ENCODE data around the gene SLC29A1. TPM values are rescaled to one million over a fixed set of nuclear protein-coding genes. Genes with fewer than 3 reads are reported as not detected.
"Not testable (repeated sequence)": the region's sequence is repeated elsewhere in the genome, so short reads cannot be mapped to it uniquely, and the experiment has no call there.

The SLC29A1 gene
- total RNA-seq, result 5.5 TPM

DNA sequence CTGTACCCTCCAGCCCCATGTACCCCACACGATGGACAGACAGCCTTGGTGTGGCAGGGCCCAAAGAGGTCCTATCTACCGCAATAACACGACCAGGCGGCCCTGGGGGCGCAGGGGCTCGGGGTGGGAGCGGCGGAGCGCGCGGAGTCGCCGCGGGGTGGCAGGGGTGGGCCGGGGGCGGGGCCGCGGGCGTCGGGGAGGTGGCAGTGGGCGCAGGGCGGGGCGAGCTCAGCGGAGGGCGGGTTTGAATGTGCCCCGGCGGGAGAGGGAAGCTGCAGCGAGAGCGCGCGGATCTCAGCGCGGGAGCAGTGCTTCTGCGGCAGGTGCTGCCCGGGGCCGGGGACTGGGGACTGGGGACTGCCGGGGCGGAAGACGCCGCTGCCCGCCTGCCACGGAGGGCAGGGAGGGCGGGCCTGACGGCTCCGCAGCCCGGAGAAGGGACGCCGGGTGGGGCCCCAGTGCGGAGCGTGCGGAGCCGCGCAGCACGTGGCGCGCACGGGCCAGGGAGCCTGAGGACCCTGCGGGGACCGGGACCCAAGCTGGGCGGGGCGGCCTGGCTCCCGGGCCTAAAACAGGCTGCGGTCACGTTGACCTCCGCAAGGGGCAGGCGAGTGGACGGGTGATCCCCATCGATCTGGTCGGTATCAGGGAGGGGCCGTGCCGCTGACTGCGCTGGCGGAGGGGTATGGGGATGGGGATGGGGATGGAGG is at the start of gene SLC29A1:
Gene SLC29A1 (plus strand): TSS at position 277 of the 710 bp plus-strand sequence. CDS start 3,719 bp downstream, outside the sequence.
- DNase-seq, result peak; percentile 43

DNA sequence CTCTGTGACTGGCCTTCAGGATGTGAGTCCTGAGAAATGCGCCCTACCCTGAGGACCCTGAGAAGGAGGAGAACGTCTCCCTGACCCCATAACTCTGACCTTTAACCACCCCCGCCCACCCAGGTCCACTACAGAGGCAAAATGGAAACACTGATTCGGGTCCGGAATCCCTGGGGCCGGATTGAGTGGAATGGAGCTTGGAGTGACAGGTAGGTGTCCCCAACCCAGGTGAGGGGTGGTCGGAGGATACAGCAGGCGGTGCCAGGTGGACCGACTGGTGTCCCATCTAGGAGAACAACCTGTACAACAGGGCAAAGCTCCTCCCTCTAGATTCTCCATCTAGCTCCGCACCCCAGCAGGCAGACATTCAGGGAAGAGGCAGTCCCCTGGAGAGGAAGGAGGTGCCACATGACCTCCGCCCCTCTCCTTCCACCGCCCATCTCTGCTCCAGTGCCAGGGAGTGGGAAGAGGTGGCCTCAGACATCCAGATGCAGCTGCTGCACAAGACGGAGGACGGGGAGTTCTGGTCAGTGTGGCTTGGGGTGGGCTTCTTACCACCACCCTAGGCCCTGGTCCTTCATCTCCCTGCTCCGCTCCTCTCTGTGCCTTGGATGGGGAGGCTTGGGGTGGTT is 47.1 kb upstream of the SLC29A1 start:
- DNase-seq, result no peak

DNA sequence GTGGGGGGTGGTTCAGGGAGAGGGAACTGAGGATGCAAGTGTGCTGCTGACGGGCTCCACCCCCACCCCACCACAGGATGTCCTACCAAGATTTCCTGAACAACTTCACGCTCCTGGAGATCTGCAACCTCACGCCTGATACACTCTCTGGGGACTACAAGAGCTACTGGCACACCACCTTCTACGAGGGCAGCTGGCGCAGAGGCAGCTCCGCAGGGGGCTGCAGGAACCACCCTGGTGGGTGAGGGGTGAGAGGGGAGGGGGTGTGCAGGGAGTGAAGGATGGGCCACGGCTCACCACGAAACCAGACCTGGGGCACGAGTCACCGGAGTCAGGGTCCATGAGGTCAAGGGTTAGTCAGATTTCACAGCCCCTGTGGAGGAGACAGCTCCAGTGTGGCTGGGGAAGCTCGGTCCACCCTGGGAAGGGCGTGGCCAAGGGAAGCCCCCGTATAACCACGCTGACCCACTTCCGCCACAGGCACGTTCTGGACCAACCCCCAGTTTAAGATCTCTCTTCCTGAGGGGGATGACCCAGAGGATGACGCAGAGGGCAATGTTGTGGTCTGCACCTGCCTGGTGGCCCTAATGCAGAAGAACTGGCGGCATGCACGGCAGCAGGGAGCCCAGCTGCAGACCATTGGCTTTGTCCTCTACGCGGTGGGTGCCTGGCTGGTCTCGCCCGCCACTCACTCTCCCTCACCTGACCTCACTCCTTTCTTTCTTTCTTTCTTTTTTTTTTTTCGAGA is 46.5 kb upstream of the SLC29A1 start:
- DNase-seq, result no peak

DNA sequence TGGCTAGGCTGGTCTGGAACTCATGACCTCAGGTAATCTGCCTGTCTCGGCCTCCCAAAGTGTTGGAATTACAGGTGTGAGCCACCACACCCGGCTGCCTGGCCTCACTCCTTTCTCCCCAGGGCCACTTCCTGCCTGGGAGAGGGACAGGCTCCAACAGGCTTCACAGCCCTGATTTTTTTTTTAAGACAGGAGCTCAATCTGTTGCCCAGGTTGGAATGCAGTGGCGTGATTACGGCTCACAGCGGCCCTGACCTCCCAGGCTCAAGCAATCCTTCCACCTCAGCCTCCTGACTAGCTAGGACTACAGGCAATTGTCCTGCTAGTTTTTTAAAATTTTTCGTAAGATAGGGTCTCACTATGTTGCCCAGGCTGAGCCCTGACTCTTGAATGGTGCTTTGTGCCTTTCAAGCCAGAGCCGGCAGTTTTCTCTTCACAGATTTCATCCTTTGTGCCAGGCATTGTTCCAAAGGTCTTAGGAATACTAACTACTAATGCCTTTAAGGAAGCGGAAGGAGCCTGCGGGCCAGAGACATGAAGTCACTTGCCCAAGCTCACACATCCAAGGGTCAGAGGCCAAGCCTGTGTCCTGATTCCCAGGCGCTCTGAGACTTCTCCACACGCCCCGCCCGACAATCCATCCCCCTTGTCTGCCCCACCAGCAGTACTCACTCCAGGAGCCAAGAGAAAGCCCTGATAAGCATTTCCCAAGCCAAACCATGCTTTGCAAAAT is 45.5 kb upstream of the SLC29A1 start:
- DNase-seq, result no peak

DNA sequence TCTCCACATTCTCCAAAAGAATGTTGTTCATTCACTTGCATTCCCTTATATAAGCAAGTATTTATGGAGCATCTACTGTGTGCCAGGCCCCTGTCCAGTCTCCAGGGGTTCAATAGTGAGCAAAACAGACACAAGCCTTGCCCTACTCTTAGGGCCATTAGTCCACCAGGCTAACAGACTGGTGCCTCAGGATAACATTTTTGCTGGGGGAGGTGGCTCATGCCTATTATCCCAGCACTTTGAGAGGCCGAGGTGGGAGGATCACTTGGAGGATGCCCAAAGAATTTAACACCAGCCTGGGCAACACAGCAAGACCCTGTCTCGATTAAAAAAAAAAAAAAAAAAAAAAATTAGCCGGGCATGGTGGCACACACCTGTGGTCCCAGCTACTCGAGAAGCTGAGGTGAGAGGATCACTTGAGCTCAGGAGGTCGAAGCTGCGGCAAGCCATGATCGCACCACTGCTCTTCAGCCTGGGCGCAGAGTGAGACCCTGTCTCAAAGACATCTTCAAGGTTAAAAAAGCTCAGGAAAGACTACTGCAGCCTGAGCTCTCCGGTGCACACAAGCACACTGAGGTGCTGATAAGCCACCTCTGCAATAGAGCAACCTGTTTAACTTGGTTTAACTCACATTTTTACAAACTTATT is 44.8 kb upstream of the SLC29A1 start:
- no peak for DNase-seq

DNA sequence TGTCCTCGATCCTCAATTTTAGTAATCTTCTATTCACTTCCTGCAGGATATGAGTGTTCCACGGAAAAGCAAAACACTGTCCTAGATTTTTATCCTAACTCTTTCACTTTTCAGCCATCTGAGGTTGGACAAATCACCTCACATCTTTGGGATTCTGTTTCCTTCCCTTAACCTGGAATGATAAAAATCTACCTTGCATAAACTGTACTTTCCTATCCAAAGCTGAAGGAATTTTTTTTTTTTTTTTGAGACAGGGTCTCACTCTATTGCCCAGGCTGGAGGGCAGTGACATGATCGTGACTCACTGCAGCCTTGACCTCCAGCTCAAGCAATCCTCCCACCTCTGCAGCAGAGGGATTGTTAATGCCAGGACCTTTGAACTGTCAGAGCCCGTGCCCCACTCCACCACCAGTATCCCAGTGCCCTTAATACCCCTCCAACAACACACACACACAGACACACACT is 44.3 kb upstream of the SLC29A1 start:
- no peak for DNase-seq

GRCh38 chr6:44179648-44180047 is 43.7 kb upstream of the SLC29A1 start:
- DNase-seq, result no peak

DNA sequence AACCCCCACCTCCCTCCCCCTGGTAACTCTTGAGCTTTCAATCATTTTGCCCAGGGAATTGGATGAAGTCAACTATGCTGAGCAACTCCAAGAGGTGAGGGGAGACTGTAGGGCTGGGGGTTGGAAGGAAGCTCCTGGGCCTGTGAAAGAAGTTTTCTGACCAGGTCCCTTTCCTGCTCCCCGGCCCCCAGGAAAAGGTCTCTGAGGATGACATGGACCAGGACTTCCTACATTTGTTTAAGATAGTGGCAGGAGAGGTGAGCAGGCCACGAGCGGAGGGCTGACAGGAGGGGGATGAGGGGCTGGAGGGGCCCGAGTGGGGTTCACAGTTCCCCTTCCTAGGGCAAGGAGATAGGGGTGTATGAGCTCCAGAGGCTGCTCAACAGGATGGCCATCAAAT is 43.0 kb upstream of the SLC29A1 start:
- DNase-seq, result no peak

DNA sequence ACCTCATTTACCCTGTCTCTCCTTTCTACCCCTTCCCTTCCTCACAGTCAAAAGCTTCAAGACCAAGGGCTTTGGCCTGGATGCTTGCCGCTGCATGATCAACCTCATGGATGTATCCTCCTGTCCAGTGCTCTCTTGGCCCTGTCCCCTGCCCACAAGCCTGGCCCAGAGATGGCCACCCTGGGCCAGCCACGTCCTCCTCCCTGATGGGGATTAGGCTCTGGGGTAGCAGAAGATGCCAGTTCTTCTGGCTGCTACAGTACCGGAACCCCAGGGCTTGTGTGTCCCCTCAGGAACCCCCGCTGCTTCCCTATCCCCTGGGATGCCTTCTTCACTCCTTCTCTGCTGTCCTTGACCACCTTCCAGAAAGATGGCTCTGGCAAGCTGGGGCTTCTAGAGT is 42.5 kb upstream of the SLC29A1 start:
- no peak for DNase-seq

DNA sequence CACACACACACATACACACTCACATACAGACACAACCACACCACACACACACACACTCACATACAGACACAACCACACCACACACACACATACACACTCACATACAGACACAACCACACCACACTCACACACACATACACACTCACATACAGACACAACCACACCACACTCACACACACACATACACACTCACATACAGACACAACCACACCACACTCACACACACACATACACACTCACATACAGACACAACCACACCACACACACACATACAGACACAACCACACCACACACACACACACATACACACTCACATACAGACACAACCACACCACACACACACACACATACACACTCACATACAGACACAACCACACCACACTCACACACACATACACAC is 41.6 kb upstream of the SLC29A1 start:
- DNase-seq, result not testable (repeated sequence)

DNA sequence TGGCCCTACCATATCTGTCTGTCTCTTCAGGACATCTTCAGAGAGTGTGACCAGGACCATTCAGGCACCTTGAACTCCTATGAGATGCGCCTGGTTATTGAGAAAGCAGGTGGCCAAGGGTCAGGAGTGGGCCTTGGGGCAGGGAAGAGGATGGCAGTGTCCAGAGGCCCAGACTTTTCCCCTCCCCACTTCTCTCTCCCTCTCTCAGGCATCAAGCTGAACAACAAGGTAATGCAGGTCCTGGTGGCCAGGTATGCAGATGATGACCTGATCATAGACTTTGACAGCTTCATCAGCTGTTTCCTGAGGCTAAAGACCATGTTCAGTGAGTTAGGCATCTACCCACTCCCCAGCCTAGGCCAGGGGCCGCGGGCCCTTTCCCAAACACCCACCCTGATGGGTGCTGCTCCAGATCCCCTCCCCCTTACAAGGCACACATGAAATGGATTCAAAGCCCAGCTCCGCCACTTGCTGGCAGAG is 40.4 kb upstream of the SLC29A1 start:
- DNase-seq, result no peak

- no peak for DNase-seq
These were observed 39.6 kb upstream of the SLC29A1 start for GRCh38 chr6:44183783-44184182.

GRCh38 chr6:44185356-44185755 is 38.0 kb upstream of the SLC29A1 start:
- DNase-seq, result not testable (repeated sequence)

- no peak for DNase-seq
These were observed 37.3 kb upstream of the SLC29A1 start for GRCh38 chr6:44185953-44186634.

DNA sequence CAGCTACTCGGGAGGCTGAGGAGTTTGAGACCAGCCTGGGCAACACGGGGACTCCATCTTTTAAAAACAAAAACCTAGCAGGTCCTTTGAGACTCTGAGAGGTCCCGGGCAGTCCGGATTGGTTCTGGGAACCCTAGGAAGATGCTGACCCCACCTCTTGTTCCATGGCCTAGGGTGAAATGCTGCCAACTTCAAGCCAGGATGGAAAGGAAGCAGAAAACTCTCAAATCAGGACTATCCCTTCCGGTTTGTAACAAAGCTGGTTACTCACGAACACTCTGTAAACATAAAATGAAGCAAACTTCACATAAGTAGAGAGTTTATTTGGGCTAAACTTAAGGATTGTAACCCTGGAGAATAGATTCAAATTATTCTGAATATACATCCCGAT is 36.8 kb upstream of the SLC29A1 start:
- DNase-seq, result no peak

DNA sequence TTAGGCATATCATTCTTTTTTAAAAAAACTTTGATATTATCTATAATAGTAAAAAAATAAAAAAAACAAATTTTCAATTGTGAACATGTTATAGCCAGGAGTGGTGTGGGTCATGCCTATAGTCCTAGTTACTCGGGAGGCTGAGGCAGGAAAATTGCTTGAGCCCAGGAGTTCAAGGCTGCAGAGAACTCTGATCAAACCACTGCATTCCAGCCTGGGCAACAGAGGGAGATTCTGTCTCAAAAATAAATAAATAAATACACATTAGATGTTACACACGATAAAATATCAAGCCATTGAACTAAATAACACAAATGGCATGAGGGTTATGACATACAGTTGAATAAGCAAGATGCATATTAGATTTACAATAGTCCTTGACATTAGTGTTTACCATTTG is 34.6 kb upstream of the SLC29A1 start:
- DNase-seq, result no peak

DNA sequence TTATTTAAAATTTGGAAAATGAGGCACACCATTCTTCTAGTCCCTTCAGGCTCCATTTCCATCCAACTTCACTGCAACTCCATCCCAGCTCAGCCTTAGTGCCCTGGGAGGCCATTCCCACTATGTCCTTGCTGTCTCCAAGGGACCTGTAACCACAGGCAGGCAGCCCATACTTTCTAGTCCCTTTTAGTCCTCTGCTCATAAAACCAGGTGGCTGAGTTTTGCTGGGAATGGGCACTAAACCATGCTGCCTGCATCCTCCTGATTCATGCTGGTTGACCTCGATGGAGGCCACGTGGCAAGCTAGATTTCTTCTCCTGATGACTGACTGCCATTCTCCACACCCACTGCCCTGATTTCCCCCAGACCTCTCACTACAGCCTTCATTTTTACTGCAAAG is 34.1 kb upstream of the SLC29A1 start:
- DNase-seq, result no peak

DNA sequence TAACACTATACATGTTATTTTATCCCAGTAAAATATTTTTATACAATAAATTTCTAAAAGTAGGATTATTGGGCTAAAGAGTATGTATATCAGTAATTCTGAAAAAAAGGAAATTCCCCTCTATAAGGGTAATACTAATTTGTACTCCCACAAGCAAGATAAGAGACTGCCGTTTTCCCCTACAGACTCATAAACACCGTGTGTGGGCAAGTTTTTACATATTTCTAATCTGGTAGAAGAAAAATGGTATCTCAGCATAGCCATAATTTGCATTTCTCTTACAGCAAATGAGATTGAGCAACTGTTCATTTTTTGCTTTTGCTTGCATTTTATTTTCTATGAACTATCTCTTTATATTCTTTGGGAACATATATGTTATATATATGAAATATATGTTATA is 32.7 kb upstream of the SLC29A1 start:
- DNase-seq, result no peak

- no peak for DNase-seq
These were observed 30.9 kb upstream of the SLC29A1 start for GRCh38 chr6:44192428-44193041.

DNA sequence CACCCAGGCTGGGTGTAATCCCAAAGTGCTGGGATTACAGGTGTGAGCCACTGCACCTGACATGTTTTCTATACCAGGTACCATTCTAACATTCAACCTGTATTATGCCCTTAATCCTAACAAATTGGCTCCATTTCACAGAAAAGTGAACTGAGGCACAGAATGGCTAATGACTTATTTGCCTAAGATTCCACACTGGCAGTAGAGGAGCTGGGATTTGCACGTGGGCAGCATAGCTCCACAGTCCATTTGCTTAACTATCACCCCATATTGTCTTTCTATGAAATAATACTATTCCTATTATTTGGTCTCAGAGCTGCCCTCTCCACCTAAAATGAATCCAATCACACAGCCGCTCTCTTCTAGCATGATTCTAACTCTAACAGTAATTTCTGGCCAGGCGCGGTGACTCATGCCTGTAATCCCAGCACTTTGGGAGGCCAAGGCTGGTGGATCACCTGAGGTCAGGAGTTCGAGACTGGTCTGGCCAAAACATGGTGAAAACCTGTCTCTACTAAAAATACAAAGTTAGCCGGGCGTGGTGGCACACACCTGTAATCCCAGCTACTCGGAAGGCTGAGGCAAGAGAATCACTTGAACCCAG is 30.0 kb upstream of the SLC29A1 start:
- DNase-seq, result no peak

Measured in occipital lobe (tissue), 2 donors.